Measurements from ENCODE around the gene PTGER2. TPM values are rescaled to one million over a fixed set of nuclear protein-coding genes. Genes with fewer than 3 reads are reported as not detected.

The PTGER2 gene
- total and polyA plus RNA-seq, 2 donors (not counting 1 experiment from before 2014, with no cell fraction given): 15.9 to 38.8 TPM

- no peak overlapping the region for H3K9ac ChIP-seq (ENCODE audit: insufficient read depth, low read length)
- no peak overlapping the region for H3K4me2 ChIP-seq (ENCODE audit: extremely low read depth, insufficient read depth, low read length)
- no peaks in the 10 kb centered on the region for H3K27me3 ChIP-seq (ENCODE audit: control insufficient read depth, insufficient read depth, low read length)
- H4K20me1 ChIP-seq (ENCODE audit: control insufficient read depth, extremely low read depth, insufficient read depth, low read length): no peaks in the 10 kb centered on the region
- no peak overlapping the region for H3K4me3 ChIP-seq (replicated peaks in 1 of 4; ENCODE audit: control extremely low read depth in 1 of 4, insufficient read depth in 1 of 4, low read depth in 3 of 4, low read length in 4 of 4)
- no peaks in the 10 kb centered on the region for H3K4me1 ChIP-seq (ENCODE audit: control insufficient read depth, extremely low read depth, insufficient read depth, low read length)
- H3K9me3 ChIP-seq (ENCODE audit: control insufficient read depth, insufficient read depth, low read depth, low read length): no peaks in the 10 kb centered on the region
- no peaks in the 10 kb centered on the region for H3K36me3 ChIP-seq (ENCODE audit: control insufficient read depth, insufficient read depth, low read length)
- no peaks in the 10 kb centered on the region for H3K79me2 ChIP-seq (ENCODE audit: control insufficient read depth, insufficient read depth, low read length)
- no peak overlapping the region for H3K27ac ChIP-seq (ENCODE audit: insufficient read depth, low read length)
- H2AFZ ChIP-seq (ENCODE audit: low read length): no peak overlapping the region
- TF ChIP-seq EZH2 (IDR thresholded peaks at IDR 0.05; ENCODE audit: low read length, missing control alignments): no peak
- TF ChIP-seq, protein P1, sequence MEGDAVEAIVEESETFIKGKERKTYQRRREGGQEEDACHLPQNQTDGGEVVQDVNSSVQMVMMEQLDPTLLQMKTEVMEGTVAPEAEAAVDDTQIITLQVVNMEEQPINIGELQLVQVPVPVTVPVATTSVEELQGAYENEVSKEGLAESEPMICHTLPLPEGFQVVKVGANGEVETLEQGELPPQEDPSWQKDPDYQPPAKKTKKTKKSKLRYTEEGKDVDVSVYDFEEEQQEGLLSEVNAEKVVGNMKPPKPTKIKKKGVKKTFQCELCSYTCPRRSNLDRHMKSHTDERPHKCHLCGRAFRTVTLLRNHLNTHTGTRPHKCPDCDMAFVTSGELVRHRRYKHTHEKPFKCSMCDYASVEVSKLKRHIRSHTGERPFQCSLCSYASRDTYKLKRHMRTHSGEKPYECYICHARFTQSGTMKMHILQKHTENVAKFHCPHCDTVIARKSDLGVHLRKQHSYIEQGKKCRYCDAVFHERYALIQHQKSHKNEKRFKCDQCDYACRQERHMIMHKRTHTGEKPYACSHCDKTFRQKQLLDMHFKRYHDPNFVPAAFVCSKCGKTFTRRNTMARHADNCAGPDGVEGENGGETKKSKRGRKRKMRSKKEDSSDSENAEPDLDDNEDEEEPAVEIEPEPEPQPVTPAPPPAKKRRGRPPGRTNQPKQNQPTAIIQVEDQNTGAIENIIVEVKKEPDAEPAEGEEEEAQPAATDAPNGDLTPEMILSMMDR (conservative IDR thresholded peaks at IDR 0.05 in 1 of 2, IDR thresholded peaks at IDR 0.05 in 1 of 2; ENCODE audit: low read depth in 1 of 2, low read length in 2 of 2): no peak
- no peak for DNase-seq (ENCODE audit: low read depth in 2 of 2)
These were observed 10.9 kb upstream of the PTGER2 start for GRCh38 chr14:52303236-52303635.

DNA sequence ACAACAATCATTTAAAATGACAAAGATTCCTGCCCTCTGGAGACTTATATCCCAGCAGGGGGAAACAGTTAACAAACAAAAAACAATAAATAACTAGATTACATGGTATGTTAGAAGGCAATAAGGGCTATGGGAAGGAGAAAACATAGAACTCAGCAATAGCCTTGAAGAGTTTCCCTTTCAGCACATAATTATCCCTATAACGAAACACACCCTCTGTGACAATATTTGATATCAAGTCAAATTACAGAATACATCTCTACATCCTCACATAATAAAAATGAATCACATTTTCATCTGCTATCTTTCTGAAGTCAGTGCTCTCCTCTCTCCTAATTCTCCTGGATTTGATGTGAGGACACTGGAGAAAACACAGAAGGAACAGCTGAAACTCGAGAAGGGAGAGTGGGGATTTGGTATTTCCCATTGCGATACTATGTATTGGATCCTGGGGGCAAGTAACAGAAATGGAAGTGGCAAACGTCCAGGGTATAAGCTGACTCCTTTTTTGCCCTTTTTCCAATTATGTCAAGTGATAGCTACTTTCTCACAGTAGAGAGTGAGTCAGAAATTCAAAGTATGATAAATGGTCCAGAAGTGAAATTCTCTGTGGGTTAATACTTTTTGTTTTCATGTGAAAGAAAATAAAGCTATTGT, 9.7 kb upstream of the PTGER2 start:
- Histone ChIP-seq H3K9me3 (ENCODE audit: control insufficient read depth, insufficient read depth, low read depth, low read length) (no peaks in the 10 kb centered on the region), H3K27ac (ENCODE audit: insufficient read depth, low read length) (no peak overlapping the region), H3K9ac (ENCODE audit: insufficient read depth, low read length) (no peak overlapping the region), H3K4me3 (replicated peaks in 1 of 4; ENCODE audit: control extremely low read depth in 1 of 4, insufficient read depth in 1 of 4, low read depth in 3 of 4, low read length in 4 of 4) (no peak overlapping the region), H3K79me2 (ENCODE audit: control insufficient read depth, insufficient read depth, low read length) (no peaks in the 10 kb centered on the region), H3K4me1 (ENCODE audit: control insufficient read depth, extremely low read depth, insufficient read depth, low read length) (no peaks in the 10 kb centered on the region), H3K36me3 (ENCODE audit: control insufficient read depth, insufficient read depth, low read length) (no peaks in the 10 kb centered on the region), H3K27me3 (ENCODE audit: control insufficient read depth, insufficient read depth, low read length) (no peaks in the 10 kb centered on the region), H2AFZ (ENCODE audit: low read length) (no peak overlapping the region), H4K20me1 (ENCODE audit: control insufficient read depth, extremely low read depth, insufficient read depth, low read length) (no peaks in the 10 kb centered on the region), H3K4me2 (ENCODE audit: extremely low read depth, insufficient read depth, low read length) (no peak overlapping the region)
- peak in 1 of 2 donors; percentile 59 for DNase-seq (ENCODE audit: low read depth in 2 of 2)
- no peak for TF ChIP-seq EZH2 (IDR thresholded peaks at IDR 0.05; ENCODE audit: low read length, missing control alignments)
- TF ChIP-seq, protein P1 (conservative IDR thresholded peaks at IDR 0.05 in 1 of 2, IDR thresholded peaks at IDR 0.05 in 1 of 2; ENCODE audit: low read depth in 1 of 2, low read length in 2 of 2): no peak

DNA sequence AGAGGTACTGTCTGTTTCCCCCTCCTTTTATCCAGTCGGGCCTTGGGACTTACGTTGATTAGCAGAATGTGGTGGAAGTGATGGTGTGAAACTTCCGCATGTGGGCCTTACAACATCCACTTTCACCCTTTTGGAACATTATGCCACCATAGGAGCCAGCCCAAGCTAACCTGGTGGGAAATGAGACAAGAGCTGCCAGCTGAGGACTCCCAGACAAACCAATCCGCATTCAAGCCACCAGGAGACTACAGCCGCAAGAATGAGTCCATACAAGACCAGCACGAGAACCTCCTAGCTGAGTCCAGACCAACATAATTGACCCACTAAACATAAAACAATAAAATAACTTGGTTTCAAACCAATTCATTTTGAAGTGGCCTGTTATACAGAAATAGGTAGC, 9.1 kb upstream of the PTGER2 start:
- Histone ChIP-seq H3K27me3 (ENCODE audit: control insufficient read depth, insufficient read depth, low read length) (no peaks in the 10 kb centered on the region), H3K36me3 (ENCODE audit: control insufficient read depth, insufficient read depth, low read length) (no peaks in the 10 kb centered on the region), H3K79me2 (ENCODE audit: control insufficient read depth, insufficient read depth, low read length) (no peaks in the 10 kb centered on the region), H4K20me1 (ENCODE audit: control insufficient read depth, extremely low read depth, insufficient read depth, low read length) (no peaks in the 10 kb centered on the region), H3K4me1 (ENCODE audit: control insufficient read depth, extremely low read depth, insufficient read depth, low read length) (no peaks in the 10 kb centered on the region), H3K4me2 (ENCODE audit: extremely low read depth, insufficient read depth, low read length) (no peak overlapping the region), H2AFZ (ENCODE audit: low read length) (no peak overlapping the region), H3K9me3 (ENCODE audit: control insufficient read depth, insufficient read depth, low read depth, low read length) (no peaks in the 10 kb centered on the region), H3K9ac (ENCODE audit: insufficient read depth, low read length) (no peak overlapping the region), H3K4me3 (replicated peaks in 1 of 4; ENCODE audit: control extremely low read depth in 1 of 4, insufficient read depth in 1 of 4, low read depth in 3 of 4, low read length in 4 of 4) (no peak overlapping the region), H3K27ac (ENCODE audit: insufficient read depth, low read length) (no peak overlapping the region)
- TF ChIP-seq, protein P1 (conservative IDR thresholded peaks at IDR 0.05 in 1 of 2, IDR thresholded peaks at IDR 0.05 in 1 of 2; ENCODE audit: low read depth in 1 of 2, low read length in 2 of 2): no peak
- TF ChIP-seq EZH2 (IDR thresholded peaks at IDR 0.05; ENCODE audit: low read length, missing control alignments): no peak
- no peak for DNase-seq (ENCODE audit: low read depth in 2 of 2)
